GM19193 (cell line): ENCODE results near the gene EARS2.
A peak's percentile ranks its signal among the peaks of the same experiment; 100 is the strongest.

Source experiments
- POLR2A ChIP-seq: IDR thresholded peaks from 4 replicates; pipeline ENCODE4 v1.6.1; 2011; ENCODE audit not compliant: insufficient read depth, insufficient read length; ENCODE audit errors: extremely low read depth

The EARS2 gene

GRCh38 chr16:23556881-23557778 is at the start of gene EARS2, which contains the start of gene UBFD1:
TSS of gene EARS2 (minus strand) at chr16:23557350. CDS start at chr16:23557343, 7 bp downstream.
TSS of gene UBFD1 (plus strand) at chr16:23557727. CDS start at chr16:23557743, 16 bp downstream.
- peak; percentile 93 for TF ChIP-seq POLR2A

GRCh38 chr16:23597003-23597756 is 40.0 kb upstream of the EARS2 start:
- no peak for TF ChIP-seq POLR2A

GRCh38 chr16:23595951-23596720 is 39.0 kb upstream of the EARS2 start, which contains the start of gene NDUFAB1:
TSS of gene NDUFAB1 (minus strand) at chr16:23596316. CDS start at chr16:23596290, 26 bp downstream.
- peak; percentile 83 for TF ChIP-seq POLR2A

GRCh38 chr16:23595246-23595950 is 38.2 kb upstream of the EARS2 start:
- no peak for TF ChIP-seq POLR2A

GRCh38 chr16:23594186-23594585 is 37.0 kb upstream of the EARS2 start:
- TF ChIP-seq POLR2A, result no peak

- TF ChIP-seq POLR2A, result no peak
Observed at GRCh38 chr16:23590181-23590580, 33.0 kb upstream of the EARS2 start.

- TF ChIP-seq POLR2A, result no peak
Observed at GRCh38 chr16:23587726-23588125, 30.6 kb upstream of the EARS2 start.

- TF ChIP-seq POLR2A, result no peak
Observed at GRCh38 chr16:23584186-23585076, 27.3 kb upstream of the EARS2 start.

- TF ChIP-seq POLR2A, result no peak
Observed at GRCh38 chr16:23581764-23582163, 24.6 kb upstream of the EARS2 start.

- no peak for TF ChIP-seq POLR2A
Observed at GRCh38 chr16:23580391-23580790, 23.2 kb upstream of the EARS2 start.

- TF ChIP-seq POLR2A, result no peak
Observed at GRCh38 chr16:23579371-23579770, 22.2 kb upstream of the EARS2 start.

- TF ChIP-seq POLR2A, result no peak
Observed at GRCh38 chr16:23578101-23578830, 21.1 kb upstream of the EARS2 start.

GRCh38 chr16:23577493-23577892 is 20.3 kb upstream of the EARS2 start:
- no peak for TF ChIP-seq POLR2A

- no peak for TF ChIP-seq POLR2A
Observed at GRCh38 chr16:23575834-23576233, 18.7 kb upstream of the EARS2 start.
